ENCODE measurements around the gene HMX1. TPM values are rescaled to one million over a fixed set of nuclear protein-coding genes. Genes with fewer than 3 reads are reported as not detected.

Gene HMX1
- total RNA-seq, 1 donor from 2014 or later = 3.2 TPM

DNA sequence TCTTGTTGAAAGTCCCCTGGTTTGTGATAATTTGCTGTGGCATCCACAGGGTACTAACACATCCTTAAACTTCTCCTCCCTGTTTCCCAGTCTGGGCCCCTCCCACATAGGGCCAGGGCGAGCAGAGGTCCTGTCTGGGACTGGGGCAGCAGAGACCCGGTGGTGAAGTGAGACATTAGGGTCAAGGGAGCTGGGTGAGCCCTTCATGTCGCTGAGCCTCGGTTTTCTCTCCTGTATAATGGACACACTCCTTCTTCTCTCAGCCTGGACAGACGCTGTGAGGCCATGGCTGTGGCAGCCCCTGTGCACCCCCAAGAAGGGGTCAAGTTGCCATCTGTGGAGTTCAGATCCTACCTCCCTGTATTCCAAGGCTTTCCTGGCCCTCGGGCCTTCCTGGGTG is 33.0 kb upstream of the HMX1 start:
- H3K9me3 Mint-ChIP-seq = peaks cover 5% of the 10 kb centered on the region

DNA sequence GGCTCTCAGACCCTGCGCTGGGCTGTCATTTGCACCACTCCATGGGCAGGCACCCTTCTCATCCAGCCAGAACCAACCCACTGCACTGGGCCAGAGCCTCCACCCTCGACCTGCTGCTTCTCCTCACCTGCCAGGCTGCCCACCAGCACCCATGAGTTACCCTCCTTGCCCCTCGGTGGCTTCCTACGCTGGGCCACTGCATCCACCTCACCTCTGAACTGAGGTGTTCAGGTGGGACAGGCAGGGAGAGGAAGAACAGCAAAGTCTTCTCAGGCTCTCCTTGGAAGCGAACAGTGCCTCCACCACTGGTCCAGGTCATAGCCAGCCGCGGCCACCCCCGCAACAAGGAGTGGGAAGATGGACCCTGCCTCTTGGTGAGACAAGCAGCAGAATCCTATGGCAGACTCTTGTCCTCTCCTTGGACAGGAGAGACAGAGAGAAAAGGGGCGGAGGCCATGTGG is 32.4 kb upstream of the HMX1 start:
- Mint-ChIP-seq H3K27me3 (peaks cover 39% of the 10 kb centered on the region), H3K4me1 (ENCODE audit: unreplicated experiment) (peaks cover 3% of the 10 kb centered on the region), H3K4me3 (no peak overlapping the region), H3K9me3 (peaks cover 5% of the 10 kb centered on the region), H3K36me3 (peaks cover 3% of the 10 kb centered on the region), H3K27ac (no peak overlapping the region)
- DNase-seq (ENCODE audit: extremely low spot score, unreplicated experiment) = no peak
- TF ChIP-seq, protein P1, sequence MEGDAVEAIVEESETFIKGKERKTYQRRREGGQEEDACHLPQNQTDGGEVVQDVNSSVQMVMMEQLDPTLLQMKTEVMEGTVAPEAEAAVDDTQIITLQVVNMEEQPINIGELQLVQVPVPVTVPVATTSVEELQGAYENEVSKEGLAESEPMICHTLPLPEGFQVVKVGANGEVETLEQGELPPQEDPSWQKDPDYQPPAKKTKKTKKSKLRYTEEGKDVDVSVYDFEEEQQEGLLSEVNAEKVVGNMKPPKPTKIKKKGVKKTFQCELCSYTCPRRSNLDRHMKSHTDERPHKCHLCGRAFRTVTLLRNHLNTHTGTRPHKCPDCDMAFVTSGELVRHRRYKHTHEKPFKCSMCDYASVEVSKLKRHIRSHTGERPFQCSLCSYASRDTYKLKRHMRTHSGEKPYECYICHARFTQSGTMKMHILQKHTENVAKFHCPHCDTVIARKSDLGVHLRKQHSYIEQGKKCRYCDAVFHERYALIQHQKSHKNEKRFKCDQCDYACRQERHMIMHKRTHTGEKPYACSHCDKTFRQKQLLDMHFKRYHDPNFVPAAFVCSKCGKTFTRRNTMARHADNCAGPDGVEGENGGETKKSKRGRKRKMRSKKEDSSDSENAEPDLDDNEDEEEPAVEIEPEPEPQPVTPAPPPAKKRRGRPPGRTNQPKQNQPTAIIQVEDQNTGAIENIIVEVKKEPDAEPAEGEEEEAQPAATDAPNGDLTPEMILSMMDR (conservative IDR thresholded peaks at IDR 0.05) = no peak

More for the DNA sequence above, 33.0 kb upstream of the HMX1 start:
- Mint-ChIP-seq H3K36me3 (peaks cover 3% of the 10 kb centered on the region), H3K4me1 (ENCODE audit: unreplicated experiment) (peaks cover 8% of the 10 kb centered on the region), H3K27me3 (peaks cover 45% of the 10 kb centered on the region), H3K4me3 (no peak overlapping the region), H3K27ac (no peak overlapping the region)
- DNase-seq (ENCODE audit: extremely low spot score, unreplicated experiment) = no peak
- TF ChIP-seq, protein P1 (conservative IDR thresholded peaks at IDR 0.05) = no peak

DNA sequence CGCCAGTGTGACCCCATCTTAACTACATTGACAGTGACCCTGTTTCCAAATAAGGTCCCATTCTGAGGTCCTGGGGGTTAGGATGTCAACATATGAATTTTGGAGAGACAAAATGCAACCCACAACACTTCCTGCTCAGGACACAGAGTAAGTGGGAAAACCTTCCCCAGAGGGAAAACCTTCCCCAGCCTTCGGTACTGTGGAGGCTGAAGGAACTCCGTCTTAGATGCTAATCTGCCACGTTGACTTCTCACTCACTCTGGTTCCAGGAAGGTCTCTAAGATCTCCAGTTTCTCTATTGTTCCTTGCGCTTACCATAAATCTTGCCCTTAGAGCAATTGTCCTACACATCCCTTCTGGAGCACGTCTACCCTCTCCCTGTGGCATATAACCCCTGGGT is 29.7 kb upstream of the HMX1 start:
- Mint-ChIP-seq H3K4me3 (no peak overlapping the region), H3K4me1 (ENCODE audit: unreplicated experiment) (no peaks in the 10 kb centered on the region), H3K36me3 (peaks cover 3% of the 10 kb centered on the region), H3K9me3 (peaks cover 5% of the 10 kb centered on the region), H3K27ac (no peak overlapping the region), H3K27me3 (peaks cover 46% of the 10 kb centered on the region)
- no peak for DNase-seq (ENCODE audit: extremely low spot score, unreplicated experiment)
- TF ChIP-seq, protein P1 (conservative IDR thresholded peaks at IDR 0.05) = no peak

DNA sequence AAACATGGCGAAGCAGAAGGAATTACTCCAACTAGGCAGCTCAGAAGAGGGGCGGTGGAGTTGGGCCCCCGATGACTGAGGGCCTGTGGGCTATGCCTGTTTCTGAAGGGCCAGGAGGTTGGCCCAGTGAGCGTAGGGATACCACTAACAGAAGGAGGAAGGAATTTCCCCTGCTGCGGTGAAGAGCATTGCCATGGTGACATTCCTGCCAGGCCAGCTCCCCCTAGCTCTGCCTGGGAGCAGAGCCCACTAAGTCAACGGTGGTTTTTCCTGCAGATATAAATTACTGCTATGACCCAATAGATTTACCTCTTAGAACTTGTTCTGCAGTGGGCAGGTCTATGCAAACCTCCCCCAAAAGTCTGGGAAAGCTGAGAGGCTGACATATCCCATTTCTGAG is 28.9 kb upstream of the HMX1 start:
- Mint-ChIP-seq H3K4me1 (ENCODE audit: unreplicated experiment) (no peaks in the 10 kb centered on the region), H3K27me3 (peaks cover 45% of the 10 kb centered on the region), H3K9me3 (peaks cover 5% of the 10 kb centered on the region), H3K4me3 (no peak overlapping the region), H3K27ac (no peak overlapping the region), H3K36me3 (peaks cover 3% of the 10 kb centered on the region)
- TF ChIP-seq, protein P1 (conservative IDR thresholded peaks at IDR 0.05) = no peak
- no peak for DNase-seq (ENCODE audit: extremely low spot score, unreplicated experiment)

DNA sequence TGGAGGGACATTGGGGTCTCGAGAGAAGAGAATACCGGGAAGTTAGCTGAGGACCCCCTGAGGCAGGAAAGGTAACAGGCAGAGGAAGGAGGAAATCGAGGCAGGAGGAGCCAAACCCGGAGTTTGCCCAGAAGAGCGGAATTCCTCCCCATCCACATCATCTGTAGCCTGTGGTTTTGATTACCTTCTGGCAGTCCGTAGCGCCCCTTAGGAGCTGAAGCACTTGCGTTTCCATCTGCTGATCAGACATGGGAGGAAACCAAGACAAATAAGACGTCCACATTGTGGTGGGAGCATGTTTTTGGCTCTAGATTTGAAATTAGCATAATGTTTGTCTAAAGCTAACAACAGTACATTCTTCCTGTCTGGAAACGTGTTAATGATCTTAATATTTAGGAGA is 26.8 kb upstream of the HMX1 start:
- peaks cover 41% of the 10 kb centered on the region for H3K27me3 Mint-ChIP-seq
- no peak for DNase-seq (ENCODE audit: extremely low spot score, unreplicated experiment)
- H3K4me3 Mint-ChIP-seq = no peak overlapping the region
- TF ChIP-seq, protein P1 (conservative IDR thresholded peaks at IDR 0.05) = no peak
- H3K9me3 Mint-ChIP-seq = peaks cover 5% of the 10 kb centered on the region
- H3K27ac Mint-ChIP-seq = no peak overlapping the region
- H3K36me3 Mint-ChIP-seq = peaks cover 3% of the 10 kb centered on the region
- H3K4me1 Mint-ChIP-seq (ENCODE audit: unreplicated experiment) = no peaks in the 10 kb centered on the region
